Measurements from ENCODE around the gene ATAD5.
"Not testable (repeated sequence)": the region's sequence is repeated elsewhere in the genome, so short reads cannot be mapped to it uniquely, and the experiment has no call there.

ATAD5 gene

GRCh38 chr17:30906101-30906911 lies 74.5 kb downstream of the ATAD5 start, which contains the start of gene TEFM:
TSS of gene TEFM (minus strand) at chr17:30906238. CDS start at chr17:30906198, 40 bp downstream.
- FAIRE-seq: peak; percentile 48

DNA sequence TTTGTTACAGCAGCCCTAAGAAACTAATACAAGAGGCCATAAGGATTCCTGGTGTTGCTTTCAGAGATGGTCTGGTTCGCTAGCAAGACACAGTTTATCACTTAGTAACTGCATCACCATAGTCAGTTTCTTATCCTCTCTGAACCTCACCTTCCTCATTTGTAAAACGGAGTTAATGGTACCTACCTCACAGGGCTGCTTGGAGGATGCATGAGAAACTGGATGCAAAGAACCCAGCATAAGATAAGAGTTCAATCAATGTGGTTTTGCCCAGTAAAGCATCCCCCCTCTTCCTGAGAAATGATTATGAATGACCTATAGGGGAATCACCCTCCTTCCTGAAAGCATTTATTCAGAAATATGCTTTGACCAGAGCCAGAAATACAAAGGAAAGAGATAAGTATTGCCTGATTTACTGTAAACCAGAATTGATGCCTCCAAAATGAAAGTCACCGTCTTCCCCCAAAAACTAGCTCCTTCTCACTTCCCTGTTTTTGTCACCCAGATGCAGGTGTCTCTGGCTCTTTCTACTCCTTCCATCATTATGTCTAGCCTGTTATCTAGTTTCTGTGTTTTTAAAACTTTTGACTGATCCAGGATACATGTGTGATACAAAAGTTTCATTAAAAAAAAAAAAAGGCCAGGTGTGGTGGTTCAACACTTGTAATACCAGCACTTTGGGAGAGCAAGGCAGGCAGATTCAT lies 77.1 kb downstream of the ATAD5 start:
- FAIRE-seq: no peak
- DNase-seq (ENCODE audit: insufficient read length, low spot score): no peak

More at GRCh38 chr17:30906101-30906911, 74.5 kb downstream of the ATAD5 start, which contains the start of gene TEFM:
- DNase-seq (ENCODE audit: insufficient read length, low spot score): peak; percentile 94

DNA sequence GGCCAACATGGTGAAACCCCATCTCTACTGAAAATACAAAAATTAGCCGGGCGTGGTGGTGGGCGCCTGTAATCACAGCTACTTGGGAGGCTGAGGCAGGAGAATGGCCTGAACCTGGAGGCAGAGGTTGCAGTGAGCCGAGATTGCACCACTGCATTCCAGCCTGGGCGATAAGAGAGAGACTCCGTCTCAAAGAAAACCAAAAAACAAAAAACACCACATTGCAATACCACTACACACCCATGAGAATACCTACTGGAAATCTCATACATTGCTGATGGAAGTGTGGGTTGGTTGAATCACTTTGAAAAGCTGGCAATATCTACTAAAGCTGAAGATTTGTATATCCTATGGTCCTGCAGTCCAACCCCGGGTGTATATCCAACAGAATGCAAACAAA lies 78.4 kb downstream of the ATAD5 start:
- DNase-seq (ENCODE audit: insufficient read length, low spot score); FAIRE-seq: not testable (repeated sequence)

GRCh38 chr17:30913955-30914354 lies 82.2 kb downstream of the ATAD5 start:
- FAIRE-seq: no peak
- no peak for DNase-seq (ENCODE audit: insufficient read length, low spot score)

DNA sequence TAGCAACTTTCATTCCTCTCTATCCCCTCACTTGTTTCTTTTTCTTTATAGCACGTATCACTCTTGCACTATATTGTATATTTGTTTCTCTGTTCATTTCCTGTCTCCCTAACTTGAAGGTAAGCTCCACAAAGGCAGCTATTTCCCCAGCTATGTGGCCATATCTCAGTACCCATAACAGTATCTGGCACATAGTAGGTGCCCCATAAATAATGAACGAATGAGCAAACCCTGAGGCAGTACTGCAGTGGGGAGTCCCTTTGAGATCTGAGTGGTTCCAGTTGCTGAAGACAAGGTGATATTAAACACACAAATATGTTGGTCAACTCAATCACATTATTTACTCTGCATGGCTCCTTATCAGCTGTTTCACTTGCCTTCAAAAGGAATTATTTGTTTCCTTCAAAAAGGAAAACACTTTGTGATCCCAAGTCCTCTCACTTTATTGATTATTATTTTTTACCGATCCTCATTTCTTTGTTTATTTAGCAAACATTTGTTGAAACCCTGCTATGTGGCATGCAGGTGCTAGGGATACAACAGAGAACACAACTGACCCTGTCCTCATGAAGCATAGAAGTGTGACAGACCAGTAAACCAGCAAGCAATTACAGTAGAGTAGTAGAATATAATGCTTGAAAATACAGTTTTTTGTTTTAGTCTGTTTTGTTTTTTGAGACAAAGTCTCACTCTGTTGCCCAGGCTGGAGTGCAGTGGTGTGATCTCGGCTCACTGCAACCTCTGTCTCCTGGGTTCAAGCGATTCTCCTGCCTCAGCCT lies 84.3 kb downstream of the ATAD5 start:
- no peak for DNase-seq (ENCODE audit: insufficient read length, low spot score)
- no peak for FAIRE-seq

- FAIRE-seq (no peak), DNase-seq (ENCODE audit: insufficient read length, low spot score) (no peak)
Observed at GRCh38 chr17:30917050-30917449, 85.3 kb downstream of the ATAD5 start.

DNA sequence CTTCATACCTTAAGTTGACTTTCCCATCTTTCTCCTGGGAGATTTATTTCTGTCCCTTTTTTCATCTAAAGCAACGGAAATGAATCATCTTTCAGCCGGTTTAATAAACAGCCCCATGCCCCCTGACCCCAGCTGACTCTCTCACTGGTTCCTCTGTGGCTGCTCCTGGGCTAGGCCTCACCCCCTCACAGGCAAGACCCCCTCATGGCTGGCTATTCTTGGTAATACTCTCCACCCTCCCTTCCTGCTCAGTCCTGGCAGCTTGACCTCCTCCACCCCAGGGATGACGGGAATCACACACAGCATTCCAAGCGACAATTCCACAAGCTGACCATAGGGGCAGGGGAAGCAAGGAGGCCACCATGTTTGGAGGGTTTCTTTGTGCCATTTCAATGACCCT lies 88.5 kb downstream of the ATAD5 start:
- FAIRE-seq (peak; percentile 85), DNase-seq (ENCODE audit: insufficient read length, low spot score) (peak; percentile 57)

DNA sequence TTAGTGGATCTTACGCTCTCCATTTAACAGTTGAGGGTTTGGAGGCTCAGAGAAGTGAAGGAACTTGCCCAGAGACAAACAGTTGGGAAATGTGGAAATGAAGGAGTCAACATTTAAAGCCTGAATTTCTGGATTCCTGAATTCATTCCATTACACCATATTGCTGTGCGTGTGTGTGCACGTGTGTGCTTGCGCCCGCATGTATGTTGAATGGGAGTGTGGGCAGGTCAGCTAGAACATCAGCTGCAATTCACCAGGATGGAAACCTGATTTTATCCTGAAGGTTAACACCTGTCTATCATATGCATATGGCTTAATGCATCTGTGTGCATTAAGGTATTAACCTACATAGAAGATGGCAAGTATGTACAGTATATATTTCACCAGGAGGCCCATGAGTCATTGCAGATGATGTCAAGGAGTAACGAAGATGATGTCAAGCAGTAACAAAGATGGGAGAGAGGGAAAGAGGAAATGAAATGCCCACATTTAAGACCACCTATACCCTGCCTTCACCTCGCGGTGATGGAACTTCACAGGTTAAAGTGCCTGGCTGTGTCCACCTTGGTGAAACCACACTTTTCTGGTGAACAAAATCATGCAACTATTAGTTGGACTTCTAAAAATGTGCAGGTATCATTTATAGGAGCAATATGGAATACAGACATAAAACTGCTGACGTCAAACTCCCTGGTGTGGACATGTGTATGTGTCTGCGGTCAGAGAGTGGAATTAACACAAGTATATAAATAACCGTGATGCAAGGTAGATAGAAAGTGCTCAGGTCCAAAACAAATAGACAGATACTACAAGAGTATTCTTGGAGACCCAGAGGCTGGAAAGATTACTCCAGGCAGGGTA lies 89.1 kb downstream of the ATAD5 start:
- DNase-seq (ENCODE audit: insufficient read length, low spot score): no peak
- FAIRE-seq: no peak

DNA sequence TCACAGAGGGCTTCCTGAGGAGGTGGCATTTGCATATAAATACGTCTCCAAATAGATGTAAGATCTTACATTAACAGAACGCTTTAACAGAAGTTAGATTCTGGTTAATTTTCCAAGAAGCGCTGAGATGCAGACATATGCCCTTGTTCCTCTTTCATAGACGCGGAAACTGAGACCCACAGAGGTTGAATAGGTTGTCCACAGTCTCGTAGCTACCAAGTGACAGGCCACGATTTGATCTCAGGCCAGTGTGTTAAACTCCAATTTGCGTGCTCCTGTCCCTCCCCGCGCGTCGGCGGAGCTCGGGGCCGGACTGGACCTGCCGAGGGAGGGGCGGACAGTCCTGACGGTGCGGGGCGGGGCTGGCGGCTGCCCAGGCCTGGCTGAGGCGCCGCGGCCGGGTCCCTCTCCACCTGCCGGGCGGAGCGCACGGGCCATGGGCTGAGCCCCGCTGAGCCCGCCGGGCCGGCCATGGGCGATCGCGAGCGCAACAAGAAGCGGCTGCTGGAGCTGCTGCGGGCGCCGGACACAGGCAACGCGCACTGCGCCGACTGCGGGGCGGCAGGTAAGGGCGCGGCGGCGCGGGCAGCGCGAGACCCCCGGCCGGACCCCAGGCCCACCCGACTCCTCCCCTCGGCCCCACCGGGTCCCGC lies 89.9 kb downstream of the ATAD5 start, which contains the start of gene ADAP2:
ADAP2 (plus strand) TSS at position 402 of the 653 bp plus-strand sequence; CDS start at position 472, 70 bp downstream.
- peak; percentile 88 for FAIRE-seq
- peak; percentile 66 for DNase-seq (ENCODE audit: insufficient read length, low spot score)

DNA sequence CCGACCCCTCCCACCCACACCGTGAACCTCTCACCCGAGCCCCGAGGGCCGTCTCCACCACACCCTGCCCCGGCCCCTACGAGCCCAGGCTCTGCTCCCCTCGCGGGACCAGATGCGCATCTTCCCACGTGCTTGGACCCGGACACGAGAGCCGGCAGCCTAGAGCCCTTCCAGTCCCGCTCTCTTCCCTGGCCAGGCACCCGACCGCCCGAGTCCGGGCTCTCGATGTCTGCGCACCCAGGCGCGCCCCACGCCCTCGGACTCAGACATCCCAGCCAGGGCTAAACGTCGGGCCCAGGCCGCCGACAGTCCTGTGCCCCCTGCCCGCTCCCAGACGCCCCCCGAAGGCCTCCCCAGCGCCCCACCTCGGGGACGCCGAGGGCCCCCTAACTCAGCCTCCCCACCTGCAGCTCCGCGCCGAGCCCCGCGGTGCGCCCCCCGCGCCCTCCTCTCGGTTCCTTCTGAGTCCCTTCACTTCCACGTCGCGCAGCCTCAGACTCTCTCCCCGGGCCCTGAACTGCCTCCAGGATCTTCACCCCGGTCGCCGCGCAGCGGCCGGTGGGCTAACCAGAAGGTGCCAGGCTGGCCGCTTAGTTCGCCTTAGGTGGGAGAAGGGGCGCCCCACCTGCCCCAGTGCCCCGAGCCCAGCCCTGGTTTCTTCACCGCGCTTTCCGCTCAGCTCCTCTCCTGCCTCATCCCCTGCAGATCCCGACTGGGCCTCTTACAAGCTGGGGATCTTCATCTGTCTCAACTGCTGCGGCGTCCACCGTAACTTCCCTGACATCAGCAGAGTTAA lies 90.7 kb downstream of the ATAD5 start:
- FAIRE-seq (no peak), DNase-seq (ENCODE audit: insufficient read length, low spot score) (peak; percentile 26)

GRCh38 chr17:30924341-30924740 lies 92.6 kb downstream of the ATAD5 start:
- no peak for DNase-seq (ENCODE audit: insufficient read length, low spot score)
- FAIRE-seq: no peak

GRCh38 chr17:30926516-30926915 lies 94.8 kb downstream of the ATAD5 start:
- DNase-seq (ENCODE audit: insufficient read length, low spot score) (no peak), FAIRE-seq (no peak)

GRCh38 chr17:30927756-30928155 lies 96.0 kb downstream of the ATAD5 start:
- no peak for DNase-seq (ENCODE audit: insufficient read length, low spot score)
- FAIRE-seq: no peak

DNA sequence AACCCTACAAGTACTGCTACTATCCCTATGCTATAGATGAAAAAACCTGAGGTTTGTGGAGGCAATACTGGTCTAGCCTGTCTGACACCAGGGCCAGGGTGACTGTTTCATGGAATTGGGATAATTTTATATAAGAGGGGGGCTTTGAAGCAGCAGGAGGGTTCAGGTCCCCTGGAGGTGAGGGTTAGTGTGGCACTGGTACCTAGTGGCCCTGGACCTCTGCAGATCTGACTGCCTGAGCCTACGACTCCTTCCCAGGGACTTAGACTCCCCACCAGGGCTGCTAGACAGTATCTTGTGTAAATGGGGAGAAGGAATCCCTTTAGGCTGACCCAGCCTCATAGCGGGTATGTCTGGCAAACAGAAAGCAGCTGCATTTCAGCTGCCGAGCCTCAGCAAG lies 96.8 kb downstream of the ATAD5 start:
- no peak for DNase-seq (ENCODE audit: insufficient read length, low spot score)
- no peak for FAIRE-seq

DNA sequence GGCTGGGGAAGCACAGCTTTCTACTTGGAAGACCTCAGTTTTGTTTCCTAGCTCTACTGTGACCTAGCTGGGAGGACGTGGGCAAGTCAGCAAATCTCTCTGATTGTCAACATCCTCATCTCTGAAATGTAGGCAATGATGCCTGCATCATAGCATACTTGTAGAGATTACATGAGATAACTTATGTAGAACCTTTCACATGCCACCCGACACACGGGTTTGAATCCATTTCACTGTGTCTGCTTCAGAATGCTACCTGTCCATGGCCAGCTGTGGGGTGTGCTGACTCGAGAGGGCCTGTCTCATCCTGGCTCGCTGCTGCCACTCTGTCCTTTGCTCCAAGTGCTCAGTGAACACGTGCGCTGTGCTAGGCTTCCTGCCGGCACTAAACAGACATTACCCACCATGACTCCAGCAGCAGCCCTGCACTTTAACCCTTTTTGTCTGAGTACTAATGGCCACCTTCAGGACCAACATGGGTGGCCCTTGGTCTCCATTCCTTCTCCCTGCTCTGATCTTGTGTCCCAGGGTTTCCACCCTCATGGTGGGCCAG lies 97.4 kb downstream of the ATAD5 start:
- no peak for DNase-seq (ENCODE audit: insufficient read length, low spot score)
- FAIRE-seq: no peak

DNA sequence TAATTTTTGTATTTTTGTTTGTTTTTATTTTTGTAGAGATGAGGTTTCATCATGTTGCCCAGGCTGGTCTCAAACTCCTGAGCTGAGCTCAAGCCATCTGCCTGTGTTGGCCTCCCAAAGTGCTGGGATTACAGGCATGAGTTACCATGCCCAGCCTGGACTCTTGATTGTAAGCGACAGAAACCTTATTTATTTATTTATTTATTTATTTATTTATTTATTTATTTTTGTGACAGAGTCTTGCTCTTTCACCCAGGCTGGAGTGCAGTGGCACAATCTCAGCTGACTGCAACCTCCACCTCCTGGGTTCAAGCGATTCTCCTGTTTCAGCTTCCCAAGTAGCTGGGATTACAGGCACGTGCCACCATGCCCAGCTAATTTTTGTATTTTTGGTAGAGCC lies 98.1 kb downstream of the ATAD5 start:
- not testable (repeated sequence) for FAIRE-seq; DNase-seq (ENCODE audit: insufficient read length, low spot score)

- FAIRE-seq (no peak), DNase-seq (ENCODE audit: insufficient read length, low spot score) (no peak)
Observed at GRCh38 chr17:30930495-30930894, 98.7 kb downstream of the ATAD5 start.

GRCh38 chr17:30931582-30931981 lies 99.8 kb downstream of the ATAD5 start:
- not testable (repeated sequence) for FAIRE-seq; DNase-seq (ENCODE audit: insufficient read length, low spot score)
